Prostate gland (tissue), 1 donor: Measurements from ENCODE around the gene RTN4R.

Experiments
- POLR2A ChIP-seq: fragments of 450-650 bp; IDR thresholded peaks from one replicate; pipeline ENCODE4 v1.6.1; 2016; ENCODE audit warnings: antibody characterized with exemption, mild to moderate bottlenecking
- POLR2AphosphoS5 ChIP-seq: sonication (generic); formaldehyde crosslinking; IDR thresholded peaks from one replicate; pipeline ENCODE4 v1.6.1; 2017; ENCODE audit warnings: antibody characterized with exemption

DNA sequence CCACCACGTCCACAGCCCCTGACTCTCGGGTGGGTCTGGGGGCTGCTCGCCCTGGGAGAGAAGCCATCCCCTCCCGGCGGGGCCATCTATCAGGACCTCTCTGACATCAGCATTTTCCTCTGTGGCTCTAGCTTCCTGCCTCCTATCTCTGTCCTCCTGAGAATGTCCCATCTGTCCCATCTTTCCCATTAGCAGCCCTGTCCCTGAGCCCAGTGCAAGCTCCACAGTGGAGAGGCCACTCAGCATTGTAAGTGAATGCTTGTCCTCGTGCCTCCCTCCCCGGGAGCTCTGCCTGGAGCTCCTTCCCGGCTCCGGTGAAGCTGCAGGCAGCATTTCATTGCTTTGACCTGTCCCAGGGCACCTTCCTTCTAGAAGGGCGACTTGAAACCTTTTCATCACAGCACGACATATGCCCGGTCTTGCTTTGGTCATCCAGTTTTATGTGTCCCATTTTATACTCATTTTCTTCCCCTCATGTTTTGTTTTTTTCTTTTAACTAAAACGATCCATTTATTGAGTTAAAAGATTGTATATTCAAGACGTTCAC lies 49.7 kb downstream of the RTN4R start:
- TF ChIP-seq POLR2AphosphoS5 = no peak
- no peak for TF ChIP-seq POLR2A
